GM19035 (cell line): ENCODE measurements around the gene KLC4.

Experiments
- ATAC-seq: cut with Tn5 transposase; IDR thresholded peaks from one replicate; pipeline ENCODE4 v1.9.1; 2021; ENCODE audit not compliant: unreplicated experiment

The KLC4 gene

DNA sequence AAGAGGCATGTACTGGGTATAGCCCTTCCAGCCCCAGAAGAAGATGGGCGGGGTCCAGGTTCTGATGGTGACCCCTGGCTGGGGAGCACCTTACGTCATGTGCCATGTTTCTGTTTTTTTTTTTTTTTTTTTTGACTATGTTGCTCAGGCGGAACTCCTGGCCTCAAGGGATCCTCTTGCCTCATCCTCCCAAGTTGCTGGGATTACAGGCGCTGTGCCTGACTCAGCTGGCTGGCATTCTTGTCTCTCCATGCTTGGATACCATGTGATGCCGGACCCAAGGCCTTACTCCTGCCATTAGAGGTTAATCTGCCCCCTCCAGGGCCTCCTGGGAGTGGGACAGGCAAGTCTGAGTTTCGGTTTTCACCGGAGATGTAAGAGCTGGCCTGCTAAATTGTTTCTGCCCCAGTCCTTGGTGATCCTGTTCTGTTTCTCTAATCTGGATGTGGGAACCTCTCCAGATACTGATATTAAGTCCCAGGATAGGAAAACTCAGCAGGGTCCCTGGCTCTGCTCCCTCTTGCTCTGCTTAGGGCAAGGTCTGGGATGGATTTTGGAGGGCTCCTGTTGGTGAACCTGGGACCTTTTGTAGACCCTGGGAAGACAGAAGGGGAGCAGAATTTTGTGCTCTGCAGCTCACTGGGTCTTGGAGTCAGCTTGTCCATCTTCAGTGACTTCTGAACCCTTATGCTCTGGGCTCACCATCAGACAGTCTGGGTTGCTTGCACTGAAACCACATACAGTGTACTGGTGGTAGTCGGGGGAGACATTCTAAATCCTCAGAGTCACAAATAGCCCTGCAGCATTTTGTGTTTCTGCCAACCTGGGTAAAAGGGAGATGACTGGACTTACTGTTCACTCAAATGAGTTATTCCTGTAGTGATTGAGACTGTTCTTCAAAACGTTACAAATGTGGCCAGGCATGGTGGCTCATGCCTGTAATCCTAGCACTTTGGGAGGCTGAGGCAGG lies 61.8 kb downstream of the KLC4 start:
- no peak for ATAC-seq

DNA sequence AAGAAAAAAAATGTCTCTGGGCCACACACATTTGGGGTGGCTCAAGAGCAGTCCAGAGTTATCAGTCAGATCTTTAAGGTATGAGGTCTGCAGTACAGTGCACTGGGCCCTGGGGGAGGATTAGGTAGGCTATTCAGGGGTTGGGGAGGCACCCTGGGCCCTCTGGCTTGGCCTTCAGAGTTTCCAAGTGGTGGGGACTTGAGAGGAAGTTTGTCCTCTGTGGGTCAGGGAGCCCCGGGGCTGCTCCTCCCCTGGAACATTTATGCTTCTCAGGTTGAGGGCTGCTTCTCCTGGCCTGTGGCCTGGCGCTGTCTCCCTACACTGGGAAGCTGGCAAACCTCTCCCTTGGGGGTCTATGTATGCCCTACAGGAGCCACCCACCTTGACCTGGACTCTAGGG lies 62.7 kb downstream of the KLC4 start:
- ATAC-seq: no peak

DNA sequence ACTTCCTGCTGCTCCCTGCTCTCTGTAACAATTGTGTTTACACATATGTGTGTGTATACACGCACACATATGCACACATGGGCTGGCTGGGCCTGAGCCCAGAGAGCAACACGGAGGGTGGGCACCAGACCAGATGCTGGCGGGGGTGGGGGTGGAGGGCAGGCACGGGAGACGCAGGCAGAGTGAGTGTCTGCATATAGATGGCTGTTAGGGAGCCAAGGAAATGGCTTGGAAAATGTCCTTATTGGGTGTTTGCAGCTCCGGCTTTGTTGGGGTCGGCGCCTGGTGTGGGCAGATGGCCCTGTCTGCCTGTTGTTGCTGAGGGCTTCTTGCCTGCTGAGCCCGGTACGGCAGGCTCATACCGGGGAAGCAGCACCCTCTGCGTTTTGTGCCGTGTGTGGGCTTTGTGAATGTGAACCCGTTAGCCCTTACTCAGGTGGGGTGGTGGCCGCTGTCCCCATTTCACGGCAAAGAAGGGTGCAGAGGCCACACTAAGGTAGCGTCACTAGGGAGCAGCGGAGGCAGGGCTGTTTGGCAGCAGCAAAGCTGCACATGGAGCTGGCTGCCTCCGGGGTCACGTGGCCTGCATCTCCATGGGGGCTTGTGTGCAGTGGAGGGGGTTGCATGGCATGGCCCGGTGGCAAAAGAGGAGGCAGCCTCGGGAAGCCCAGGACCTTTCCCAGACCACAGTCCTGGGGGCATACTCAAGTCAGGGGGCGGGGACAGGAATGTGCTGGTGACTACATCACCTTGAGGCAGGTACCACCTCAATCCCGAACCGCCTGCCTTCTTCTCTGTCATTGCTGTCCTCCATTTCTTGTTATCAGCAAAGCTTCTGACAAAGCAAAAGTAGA lies 64.3 kb downstream of the KLC4 start:
- no peak for ATAC-seq

DNA sequence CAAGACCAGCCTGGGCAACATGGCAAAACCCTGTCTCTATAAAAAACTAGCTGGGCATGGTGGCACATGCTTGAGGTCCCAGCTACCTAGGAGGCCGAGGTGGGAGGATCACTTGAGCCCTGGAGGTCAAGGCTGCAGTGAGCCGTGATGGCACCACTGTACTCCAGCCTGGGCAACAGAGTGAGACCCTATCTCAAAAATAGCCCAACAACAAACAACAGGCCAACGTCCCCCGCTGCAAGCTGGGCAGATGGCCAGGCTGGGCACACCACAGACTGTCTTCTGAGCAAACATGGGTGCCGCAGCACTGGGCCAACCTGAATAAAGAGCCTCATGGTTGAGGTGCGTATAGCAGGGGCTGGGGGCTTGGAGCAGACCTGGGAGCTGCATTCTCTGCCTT lies 65.0 kb downstream of the KLC4 start:
- no peak for ATAC-seq
